IMR-90 (cell line): ENCODE results near the gene MALRD1. TPM values are rescaled to one million over a fixed set of nuclear protein-coding genes. Genes with fewer than 3 reads are reported as not detected.

Source experiments
- ATAC-seq: fragments of 200-7000 bp; cut with Tn5 transposase; 2 replicates; pipeline ENCODE4 v1.9.1; 2020; ENCODE audit warnings: low read depth, mild to moderate bottlenecking, moderate library complexity
- BruUV-seq: library from RNA; stranded (reverse); fragments of 400-500 nt; replicated peaks from 2 replicates; lab custom pipeline; 2021; lab: Mats Ljungman, UMichigan
- CTCF ChIA-PET: fragments of 300-600 bp; formaldehyde crosslinking; extraction: SDS; loops from one replicate; lab custom pipeline; 2021; ENCODE audit warnings: antibody characterized with exemption; lab: Yijun Ruan, JAX
- POLR2A ChIA-PET: fragments of 300-600 bp; sonication (Branson Sonifier 250); formaldehyde crosslinking; loops from one replicate; lab custom pipeline; 2022; ENCODE audit warnings: antibody characterized with exemption; ENCODE audit not compliant: unreplicated experiment; lab: Charles Lee
- DNase-seq: peaks from one replicate; pipeline ENCODE4 v3.0.0; 2013
- H2AFZ ChIP-seq: replicated peaks from 2 replicates; pipeline ENCODE3; 2013; ENCODE audit warnings: low read length, mild to moderate bottlenecking; ENCODE audit not compliant: poor library complexity
- H2AK5ac ChIP-seq: 2 replicates; pipeline ENCODE4 v1.6.1; 2013; ENCODE audit warnings: low read depth, low read length, inconsistent platforms
- H2AK9ac ChIP-seq: replicated peaks from 2 replicates; pipeline ENCODE3; 2013; ENCODE audit warnings: mild to moderate bottlenecking, low read depth, low read length, moderate library complexity; ENCODE audit not compliant: poor library complexity
- H2BK120ac ChIP-seq: 2 replicates; pipeline ENCODE4 v1.6.1; 2013; ENCODE audit warnings: low read depth, low read length, inconsistent platforms
- H2BK15ac ChIP-seq: 3 replicates; pipeline ENCODE4 v1.6.1; 2013; ENCODE audit warnings: low read depth, low read length, inconsistent platforms
- H2BK20ac ChIP-seq: 2 replicates; pipeline ENCODE4 v1.6.1; 2013; ENCODE audit warnings: low read depth, mild to moderate bottlenecking, inconsistent platforms, low read length, moderate library complexity
- H2BK5ac ChIP-seq: 2 replicates; pipeline ENCODE4 v1.6.1; 2013; ENCODE audit warnings: mild to moderate bottlenecking, low read depth, low read length, inconsistent platforms; ENCODE audit not compliant: poor library complexity, severe bottlenecking
- H3K14ac ChIP-seq: replicated peaks from 2 replicates; pipeline ENCODE4 v1.6.1; 2013; ENCODE audit warnings: low read depth, low read length, inconsistent platforms
- H3K18ac ChIP-seq: 2 replicates; pipeline ENCODE4 v1.6.1; 2013; ENCODE audit warnings: low read depth, low read length, control low read depth
- H3K23ac ChIP-seq: 2 replicates; pipeline ENCODE4 v1.6.1; 2013; ENCODE audit warnings: low read depth, low read length, inconsistent platforms
- H3K27ac ChIP-seq: 2 replicates; pipeline ENCODE4 v1.5.1; 2013; ENCODE audit warnings: mild to moderate bottlenecking, control low read depth, low read length; ENCODE audit not compliant: insufficient read depth
- H3K27me3 ChIP-seq: 2 replicates; pipeline ENCODE4 v1.6.1; 2013; ENCODE audit warnings: low read length; ENCODE audit not compliant: control insufficient read depth, insufficient read depth
- H3K36me3 ChIP-seq: 2 replicates; pipeline ENCODE4 v1.6.1; 2013; ENCODE audit warnings: low read length, mixed read lengths; ENCODE audit not compliant: control insufficient read depth, insufficient read depth
- H3K4ac ChIP-seq: 2 replicates; pipeline ENCODE4 v1.6.1; 2013; ENCODE audit warnings: low read depth, low read length, inconsistent platforms
- H3K4me1 ChIP-seq: 2 replicates; pipeline ENCODE4 v1.6.1; 2013; ENCODE audit warnings: low read length, mixed read lengths; ENCODE audit not compliant: control insufficient read depth, insufficient read depth
- H3K4me2 ChIP-seq: 2 replicates; pipeline ENCODE4 v1.6.1; 2013; ENCODE audit warnings: low read depth, mild to moderate bottlenecking, control low read depth, low read length, moderate library complexity
- H3K4me3 ChIP-seq: 2 replicates; pipeline ENCODE4 v1.5.1; 2013; ENCODE audit warnings: low read depth, mild to moderate bottlenecking, control low read depth, low read length, moderate library complexity; ENCODE audit not compliant: insufficient read depth
- H3K56ac ChIP-seq: 2 replicates; pipeline ENCODE4 v1.6.1; 2013; ENCODE audit warnings: low read length, inconsistent platforms; ENCODE audit not compliant: insufficient read depth; ENCODE audit errors: extremely low read depth
- H3K79me1 ChIP-seq, 2 experiments: 2 replicates each; pipeline ENCODE4 v1.6.1; 2013; ENCODE audit warnings: low read length in 2 of 2, inconsistent platforms in 1 of 2, low read depth in 1 of 2
- H3K9ac ChIP-seq: 2 replicates; pipeline ENCODE4 v1.6.1; 2013; ENCODE audit warnings: low read depth, low read length, control low read depth
- H3K9me1 ChIP-seq: 2 replicates; pipeline ENCODE4 v1.6.1; 2013; ENCODE audit warnings: low read length, inconsistent platforms; ENCODE audit not compliant: insufficient read depth
- H3K9me3 ChIP-seq: 2 replicates; pipeline ENCODE4 v1.6.1; 2013; ENCODE audit warnings: low read length; ENCODE audit not compliant: control insufficient read depth, insufficient read depth
- H4K20me1 ChIP-seq: 2 replicates; pipeline ENCODE4 v1.6.1; 2013; ENCODE audit warnings: low read length, inconsistent platforms; ENCODE audit not compliant: insufficient read depth
- H4K5ac ChIP-seq: 2 replicates; pipeline ENCODE4 v1.6.1; 2013; ENCODE audit warnings: mild to moderate bottlenecking, low read depth, low read length, control low read depth
- H4K8ac ChIP-seq, 2 experiments: 2 replicates each; pipeline ENCODE4 v1.6.1; 2013; ENCODE audit warnings: low read depth in 2 of 2, low read length in 2 of 2, control low read depth in 1 of 2, inconsistent platforms in 1 of 2
- H4K91ac ChIP-seq: 2 replicates; pipeline ENCODE4 v1.6.1; 2013; ENCODE audit warnings: low read depth, low read length, inconsistent platforms; ENCODE audit not compliant: insufficient read depth
- CHD1 ChIP-seq: IDR thresholded peaks from 2 replicates; pipeline ENCODE4 v1.6.1; 2012; ENCODE audit warnings: low read depth, low read length, improper control_type of control experiment
- POLR2A ChIP-seq: IDR thresholded peaks from 2 replicates; pipeline ENCODE4 v1.6.1; 2012; ENCODE audit warnings: mild to moderate bottlenecking, low read depth, low read length
- SMC3 ChIP-seq: fragments of 150-350 bp; IDR thresholded peaks from 2 replicates; pipeline ENCODE4 v1.6.1; 2016; ENCODE audit warnings: low read depth, mild to moderate bottlenecking, antibody characterized with exemption, low read length, moderate library complexity
- WGBS, 2 experiments: methylation state at CpG; one replicate each; pipeline versions ENCODE4 v1.1.5 to v1.1.7; 2013; ENCODE audit warnings: missing lambda C conversion rate in 2 of 2; ENCODE audit not compliant: insufficient read length in 1 of 2; ENCODE audit errors: extremely low coverage in 2 of 2; 5-methylcytosine and 5-hydroxymethylcytosine counted together
- dilution Hi-C: fragments of 300-500 bp; cut with HindIII; formaldehyde crosslinking; loops from one replicate; pipeline ENCODE4 v1.14.3; 2018; ENCODE audit warnings: low sequenced_read_pairs; ENCODE audit not compliant: unreplicated experiment
- in situ Hi-C: fragments of 300-500 bp; cut with MboI; formaldehyde crosslinking; loops from 3 replicates; pipeline ENCODE4 v1.14.3; 2019; ENCODE audit warnings: low sequenced_read_pairs, inconsistent platforms, mixed read lengths
- intact Hi-C: fragments of 100-400 bp; cut with micrococcal nuclease; formaldehyde crosslinking; loops from 2 replicates; pipeline ENCODE4 v1.10.0; 2022
- polyA plus RNA-seq, 3 experiments: library from polyadenylated mRNA; depleted of rRNA; stranded (reverse); fragments of >200 nt; gene quantifications; 2 replicates each; pipeline ENCODE4 v1.2.3, GENCODE V29; 2012; ENCODE audit warnings: low replicate concordance in 1 of 3
- total RNA-seq: library from RNA; depleted of rRNA; stranded (reverse); fragments of >200 nt; gene quantifications from 2 replicates; pipeline ENCODE4 v1.2.3, GENCODE V29; 2012

Gene MALRD1
- total and polyA plus RNA-seq, 2 of the 4 experiments (the other 2 are of a cell fraction), result 0.34 to 1.1 TPM

DNA sequence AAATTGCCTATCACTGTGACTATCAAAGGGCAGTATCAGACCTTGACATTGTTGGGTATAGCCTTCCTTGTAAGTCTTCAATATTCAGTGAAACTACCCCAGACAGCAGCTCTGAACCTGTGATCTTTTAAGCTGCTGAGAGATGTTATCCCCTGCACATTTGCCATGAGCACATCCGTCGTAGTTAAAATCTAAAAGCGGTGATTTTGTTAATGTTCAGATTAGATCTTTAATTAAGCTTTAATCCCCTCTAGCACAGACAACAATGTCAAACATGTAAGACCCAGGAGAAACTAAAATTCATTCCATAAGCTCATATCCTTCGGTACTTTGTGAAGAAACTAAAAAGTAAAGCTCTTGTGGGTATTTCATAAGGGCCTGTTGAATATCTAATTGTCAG, 105.8 kb downstream of the MALRD1 start:
- Histone ChIP-seq H3K56ac (no peak overlapping the region), H4K20me1 (no peaks in the 10 kb centered on the region), H2BK120ac (no peak overlapping the region), H3K23ac (no peak overlapping the region), H2BK5ac (no peak overlapping the region), H2AK5ac (no peak overlapping the region), H3K4ac (no peak overlapping the region), H2AFZ (no peak overlapping the region), H3K4me2 (no peak overlapping the region), H3K9me1 (no peaks in the 10 kb centered on the region), H2BK20ac (no peak overlapping the region), H3K14ac (no peak overlapping the region), H3K27me3 (no peaks in the 10 kb centered on the region), H3K4me1 (no peaks in the 10 kb centered on the region), H3K18ac (no peak overlapping the region), H4K8ac (no peak overlapping the region), H2BK15ac (no peak overlapping the region), H3K9me3 (no peaks in the 10 kb centered on the region), H3K4me3 (no peak overlapping the region), H3K36me3 (no peaks in the 10 kb centered on the region), H4K91ac (no peak overlapping the region), H2AK9ac (no peak overlapping the region), H4K5ac (no peak overlapping the region), H3K79me1 (no peaks in the 10 kb centered on the region), H3K9ac (no peak overlapping the region), H3K27ac (no peak overlapping the region)
- intact Hi-C loops, result no loop called here
- no TSS peak for BruUV-seq
- CTCF ChIA-PET, result no interaction called here
- ATAC-seq, result no peak
- no peak for DNase-seq
- TF ChIP-seq CHD1, result no peak
- TF ChIP-seq POLR2A, result no peak
- no peak for TF ChIP-seq SMC3
- in situ Hi-C loops, result no loop called here
- dilution Hi-C loops, result no loop called here
- POLR2A ChIA-PET, result no interaction called here
- WGBS, 2 experiments, result no CpG with 5 or more reads among the region's 4 CpGs
